OCI-LY7 (cell line): ENCODE data around the gene FOXE1.

ENCODE experiments used
- EZH2phosphoT487 ChIP-seq: fragments of 200-600 bp; sonication (generic); IDR thresholded peaks from 2 replicates; pipeline ENCODE4 v1.6.1; 2018; ENCODE audit warnings: low read depth, borderline replicate concordance, mild to moderate bottlenecking, mixed run types, antibody characterized with exemption, low read length, moderate library complexity, mixed read lengths
- TF ChIP-seq, protein P1 (sequence below): fragments of 200-600 bp; sonication (generic); conservative IDR thresholded peaks from 2 replicates; pipeline ENCODE4 v1.5.1; 2014; ENCODE audit warnings: mild to moderate bottlenecking, antibody characterized with exemption, low read length, moderate library complexity, mixed read lengths

DNA sequence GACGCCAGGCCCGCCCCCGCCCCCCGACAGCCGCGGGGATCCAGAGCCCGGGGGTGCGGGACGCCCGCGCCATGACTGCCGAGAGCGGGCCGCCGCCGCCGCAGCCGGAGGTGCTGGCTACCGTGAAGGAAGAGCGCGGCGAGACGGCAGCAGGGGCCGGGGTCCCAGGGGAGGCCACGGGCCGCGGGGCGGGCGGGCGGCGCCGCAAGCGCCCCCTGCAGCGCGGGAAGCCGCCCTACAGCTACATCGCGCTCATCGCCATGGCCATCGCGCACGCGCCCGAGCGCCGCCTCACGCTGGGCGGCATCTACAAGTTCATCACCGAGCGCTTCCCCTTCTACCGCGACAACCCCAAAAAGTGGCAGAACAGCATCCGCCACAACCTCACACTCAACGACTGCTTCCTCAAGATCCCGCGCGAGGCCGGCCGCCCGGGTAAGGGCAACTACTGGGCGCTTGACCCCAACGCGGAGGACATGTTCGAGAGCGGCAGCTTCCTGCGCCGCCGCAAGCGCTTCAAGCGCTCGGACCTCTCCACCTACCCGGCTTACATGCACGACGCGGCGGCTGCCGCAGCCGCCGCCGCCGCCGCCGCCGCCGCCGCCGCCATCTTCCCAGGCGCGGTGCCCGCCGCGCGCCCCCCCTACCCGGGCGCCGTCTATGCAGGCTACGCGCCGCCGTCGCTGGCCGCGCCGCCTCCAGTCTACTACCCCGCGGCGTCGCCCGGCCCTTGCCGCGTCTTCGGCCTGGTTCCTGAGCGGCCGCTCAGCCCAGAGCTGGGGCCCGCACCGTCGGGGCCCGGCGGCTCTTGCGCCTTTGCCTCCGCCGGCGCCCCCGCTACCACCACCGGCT lies 1.0 kb downstream of the FOXE1 start:
- TF ChIP-seq, protein P1, sequence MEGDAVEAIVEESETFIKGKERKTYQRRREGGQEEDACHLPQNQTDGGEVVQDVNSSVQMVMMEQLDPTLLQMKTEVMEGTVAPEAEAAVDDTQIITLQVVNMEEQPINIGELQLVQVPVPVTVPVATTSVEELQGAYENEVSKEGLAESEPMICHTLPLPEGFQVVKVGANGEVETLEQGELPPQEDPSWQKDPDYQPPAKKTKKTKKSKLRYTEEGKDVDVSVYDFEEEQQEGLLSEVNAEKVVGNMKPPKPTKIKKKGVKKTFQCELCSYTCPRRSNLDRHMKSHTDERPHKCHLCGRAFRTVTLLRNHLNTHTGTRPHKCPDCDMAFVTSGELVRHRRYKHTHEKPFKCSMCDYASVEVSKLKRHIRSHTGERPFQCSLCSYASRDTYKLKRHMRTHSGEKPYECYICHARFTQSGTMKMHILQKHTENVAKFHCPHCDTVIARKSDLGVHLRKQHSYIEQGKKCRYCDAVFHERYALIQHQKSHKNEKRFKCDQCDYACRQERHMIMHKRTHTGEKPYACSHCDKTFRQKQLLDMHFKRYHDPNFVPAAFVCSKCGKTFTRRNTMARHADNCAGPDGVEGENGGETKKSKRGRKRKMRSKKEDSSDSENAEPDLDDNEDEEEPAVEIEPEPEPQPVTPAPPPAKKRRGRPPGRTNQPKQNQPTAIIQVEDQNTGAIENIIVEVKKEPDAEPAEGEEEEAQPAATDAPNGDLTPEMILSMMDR = peak; percentile 29; the same call in 1 of the 2 replicates
- TF ChIP-seq EZH2phosphoT487 = no peak
